HG03097 (cell line): ENCODE results near the gene EP400.

Experiments
- ATAC-seq: cut with Tn5 transposase; IDR thresholded peaks from one replicate; pipeline ENCODE4 v1.9.1; 2021; ENCODE audit not compliant: unreplicated experiment, low FRiP score

Gene EP400

GRCh38 chr12:131949431-131950181 lies at the start of gene EP400:
EP400 (plus strand) TSS chr12:131949942; CDS start chr12:131960620, 10,678 bp downstream.
- peak; percentile 84 for ATAC-seq

GRCh38 chr12:131900397-131900796 lies 49.3 kb upstream of the EP400 start:
- ATAC-seq: no peak

- ATAC-seq: no peak
Observed at GRCh38 chr12:131901431-131902331, 48.1 kb upstream of the EP400 start.

- ATAC-seq: no peak
Observed at GRCh38 chr12:131902332-131903241, 47.2 kb upstream of the EP400 start.

GRCh38 chr12:131903270-131904255 lies 46.2 kb upstream of the EP400 start:
- no peak for ATAC-seq

GRCh38 chr12:131904346-131904745 lies 45.4 kb upstream of the EP400 start:
- no peak for ATAC-seq

- ATAC-seq: no peak
Observed at GRCh38 chr12:131905081-131905629, 44.6 kb upstream of the EP400 start.

- no peak for ATAC-seq
Observed at GRCh38 chr12:131905630-131906091, 44.1 kb upstream of the EP400 start.

GRCh38 chr12:131907379-131908091 lies 42.2 kb upstream of the EP400 start:
- no peak for ATAC-seq

- no peak for ATAC-seq
Observed at GRCh38 chr12:131908092-131909080, 41.4 kb upstream of the EP400 start.

- ATAC-seq: no peak
Observed at GRCh38 chr12:131909081-131909751, 40.5 kb upstream of the EP400 start.

GRCh38 chr12:131909752-131910219 lies 40.0 kb upstream of the EP400 start:
- no peak for ATAC-seq

- no peak for ATAC-seq
Observed at GRCh38 chr12:131910302-131911027, 39.3 kb upstream of the EP400 start.

GRCh38 chr12:131911028-131911650 lies 38.6 kb upstream of the EP400 start:
- no peak for ATAC-seq

GRCh38 chr12:131911851-131912477 lies 37.8 kb upstream of the EP400 start:
- ATAC-seq: no peak
